ENCODE measurements around the gene STX7. TPM values are rescaled to one million over a fixed set of nuclear protein-coding genes. Genes with fewer than 3 reads are reported as not detected.

STX7 gene
- total RNA-seq, 1 experiment from 2014 or later, result 27.8 TPM

- no peak within 1 kb of the TSS for H2AFZ ChIP-seq (ENCODE audit: low read depth, low read length, poor library complexity, severe bottlenecking)
Observed at GRCh38 chr6:132400883-132401617, 111.9 kb downstream of the STX7 start, which contains the start of gene MOXD1. TSS of gene MOXD1 (minus strand) at chr6:132401475. CDS start at chr6:132401426, 49 bp downstream.

GRCh38 chr6:132400555-132400882 is 112.4 kb downstream of the STX7 start:
- H3K4me1 ChIP-seq (ENCODE audit: control insufficient read depth in 1 of 2, insufficient read depth in 2 of 2, low read length in 2 of 2), result peaks cover 8 to 9% of the 10 kb centered on the region in 2 experiments
- ATAC-seq (no peak), DNase-seq (ENCODE audit: low read depth, low spot score) (no peak)
- no peaks in the 10 kb centered on the region for H3K9me2 ChIP-seq (ENCODE audit: insufficient read depth)
- ChIA-PET RAD21 (ENCODE audit: low non-redundant PET in 1 of 2, low total read pairs in 2 of 2, uncharacterized antibody in 2 of 2, unreplicated experiment in 2 of 2) (no interaction called here), CTCF (no interaction called here), POLR2A (no interaction called here)
- H3K27ac ChIP-seq (ENCODE audit: low read depth, low read length), result no peak overlapping the region
- no peaks in the 10 kb centered on the region for H3K27me3 ChIP-seq (ENCODE audit: insufficient read depth, low read length)
- no peak overlapping the region for H3K4me2 ChIP-seq (ENCODE audit: low read length)
- H4K20me1 ChIP-seq (ENCODE audit: insufficient read depth), result no peaks in the 10 kb centered on the region
- H3K9ac ChIP-seq (ENCODE audit: low read length), result no peak overlapping the region
- H3K36me3 ChIP-seq (ENCODE audit: control insufficient read depth in 1 of 2, insufficient read depth in 2 of 2, low read length in 2 of 2), result no peaks in the 10 kb centered on the region
- H3K9me3 ChIP-seq (ENCODE audit: control insufficient read depth in 1 of 2, insufficient read depth in 1 of 2, low read depth in 1 of 2, low read length in 2 of 2), result no peaks in the 10 kb centered on the region
- H3K79me2 ChIP-seq (ENCODE audit: insufficient read depth, low read length), result no peaks in the 10 kb centered on the region
- BruUV-seq (replicated peaks), result no TSS peak
- H2AFZ ChIP-seq (ENCODE audit: low read depth, low read length, poor library complexity, severe bottlenecking), result no peak overlapping the region
- intact Hi-C loops (cut with micrococcal nuclease), result no loop called here
- H3K4me3 ChIP-seq (replicated peaks in 1 of 2; ENCODE audit: low read depth in 1 of 2, low read length in 2 of 2), result no peak overlapping the region
- TF ChIP-seq ATF3 (IDR thresholded peaks at IDR 0.05) (no peak), FOSL1 (IDR thresholded peaks at IDR 0.05; ENCODE audit: low read depth) (no peak), MAX (IDR thresholded peaks at IDR 0.05) (no peak), SRF (IDR thresholded peaks at IDR 0.05; ENCODE audit: low read depth) (no peak), ZBTB33 (IDR thresholded peaks at IDR 0.05; ENCODE audit: extremely low read depth, insufficient replicate concordance, low read length) (no peak), POLR2AphosphoS5 (IDR thresholded peaks at IDR 0.05; ENCODE audit: low read depth, low read length) (no peak), TCF7L2 (IDR thresholded peaks at IDR 0.05; ENCODE audit: borderline replicate concordance, extremely low read depth, insufficient read depth, insufficient read length) (no peak), JUND (IDR thresholded peaks at IDR 0.05) (no peak), ZNF274 (IDR thresholded peaks at IDR 0.05; ENCODE audit: low read depth, low read length) (no peak), ELF1 (IDR thresholded peaks at IDR 0.05; ENCODE audit: borderline replicate concordance, low read depth) (no peak), EGR1 (IDR thresholded peaks at IDR 0.05; ENCODE audit: low read depth) (no peak), RAD21 (IDR thresholded peaks at IDR 0.05; ENCODE audit: low read depth) (no peak), SIN3A (IDR thresholded peaks at IDR 0.05; ENCODE audit: low read depth) (no peak), EZH2 (IDR thresholded peaks at IDR 0.05) (no peak)

More at GRCh38 chr6:132400883-132401617, 111.9 kb downstream of the STX7 start, which contains the start of gene MOXD1:
- Histone ChIP-seq H3K9ac (ENCODE audit: low read length) (no peak within 1 kb of the TSS), H3K4me1 (ENCODE audit: control insufficient read depth in 1 of 2, insufficient read depth in 2 of 2, low read length in 2 of 2) (peaks cover 9 to 10% of the 10 kb centered on the region in 2 experiments), H3K27ac (ENCODE audit: low read depth, low read length) (no peak within 1 kb of the TSS), H4K20me1 (ENCODE audit: insufficient read depth) (no peaks in the 10 kb centered on the region), H3K36me3 (ENCODE audit: control insufficient read depth in 1 of 2, insufficient read depth in 2 of 2, low read length in 2 of 2) (no peaks in the 10 kb centered on the region), H3K9me3 (ENCODE audit: control insufficient read depth in 1 of 2, insufficient read depth in 1 of 2, low read depth in 1 of 2, low read length in 2 of 2) (no peaks in the 10 kb centered on the region), H3K27me3 (ENCODE audit: insufficient read depth, low read length) (no peaks in the 10 kb centered on the region), H3K79me2 (ENCODE audit: insufficient read depth, low read length) (no peaks in the 10 kb centered on the region), H3K4me3 (replicated peaks in 1 of 2; ENCODE audit: low read depth in 1 of 2, low read length in 2 of 2) (peak within 1 kb of the TSS; percentile 23 to 38), H3K4me2 (ENCODE audit: low read length) (peak within 1 kb of the TSS; percentile 60), H3K9me2 (ENCODE audit: insufficient read depth) (no peaks in the 10 kb centered on the region)
- RAD21 ChIA-PET (ENCODE audit: low non-redundant PET in 1 of 2, low total read pairs in 2 of 2, uncharacterized antibody in 2 of 2, unreplicated experiment in 2 of 2), result no interaction called here
- POLR2A ChIA-PET, result no interaction called here
- CTCF ChIA-PET, result no interaction called here
- BruUV-seq (replicated peaks), result no TSS peak
- TF ChIP-seq POLR2AphosphoS5 (IDR thresholded peaks at IDR 0.05; ENCODE audit: low read depth, low read length) (no peak), ELF1 (IDR thresholded peaks at IDR 0.05; ENCODE audit: borderline replicate concordance, low read depth) (no peak), SRF (IDR thresholded peaks at IDR 0.05; ENCODE audit: low read depth) (no peak), EZH2phosphoT487 (IDR thresholded peaks at IDR 0.05; ENCODE audit: borderline replicate concordance) (no peak), ATF3 (IDR thresholded peaks at IDR 0.05) (no peak), CBX3 (IDR thresholded peaks at IDR 0.05; ENCODE audit: low read depth) (no peak), SIN3A (IDR thresholded peaks at IDR 0.05; ENCODE audit: low read depth) (no peak), ZFX (IDR thresholded peaks at IDR 0.05) (no peak), JUND (IDR thresholded peaks at IDR 0.05) (no peak), FOSL1 (IDR thresholded peaks at IDR 0.05; ENCODE audit: low read depth) (no peak), EZH2 (IDR thresholded peaks at IDR 0.05) (no peak), SP1 (IDR thresholded peaks at IDR 0.05; ENCODE audit: low read depth) (no peak), TCF7L2 (IDR thresholded peaks at IDR 0.05; ENCODE audit: borderline replicate concordance, extremely low read depth, insufficient read depth, insufficient read length) (no peak)
- no peak for DNase-seq (ENCODE audit: low read depth, low spot score)
- ATAC-seq, result peak; percentile 87
- intact Hi-C loops (cut with micrococcal nuclease), result no loop called here
